ENCODE results near the gene TNFRSF9. TPM values are rescaled to one million over a fixed set of nuclear protein-coding genes. Genes with fewer than 3 reads are reported as not detected.

The TNFRSF9 gene
- total and polyA plus RNA-seq, 9 of the 15 experiments (the other 6 are each of a cell fraction or from before 2014, with no cell fraction given): 0.04 to 0.29 (median 0.08) TPM; not detected in 1

DNA sequence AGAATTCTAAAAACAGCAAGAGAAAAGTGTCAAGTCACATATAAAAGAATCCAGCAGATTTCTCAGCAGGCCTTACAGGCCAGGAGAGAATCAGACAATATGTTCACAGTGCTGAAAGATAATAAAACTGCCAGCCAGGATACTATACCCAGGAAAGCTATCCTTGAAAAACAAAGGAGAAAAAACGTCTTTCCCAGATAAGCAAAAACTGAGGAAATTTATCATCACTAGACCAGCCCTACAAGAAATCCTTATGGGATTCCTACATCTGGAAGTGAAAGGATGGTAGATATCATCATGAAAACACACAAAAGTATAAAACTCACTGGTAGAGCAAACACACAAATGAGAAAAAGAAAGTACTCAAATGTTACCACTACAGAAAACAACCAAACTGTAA lies 62.6 kb downstream of the TNFRSF9 start (continued):
- TF ChIP-seq AFF1 (IDR thresholded peaks at IDR 0.05; ENCODE audit: low read depth in 1 of 2, partially characterized antibody in 2 of 2): no peak

DNA sequence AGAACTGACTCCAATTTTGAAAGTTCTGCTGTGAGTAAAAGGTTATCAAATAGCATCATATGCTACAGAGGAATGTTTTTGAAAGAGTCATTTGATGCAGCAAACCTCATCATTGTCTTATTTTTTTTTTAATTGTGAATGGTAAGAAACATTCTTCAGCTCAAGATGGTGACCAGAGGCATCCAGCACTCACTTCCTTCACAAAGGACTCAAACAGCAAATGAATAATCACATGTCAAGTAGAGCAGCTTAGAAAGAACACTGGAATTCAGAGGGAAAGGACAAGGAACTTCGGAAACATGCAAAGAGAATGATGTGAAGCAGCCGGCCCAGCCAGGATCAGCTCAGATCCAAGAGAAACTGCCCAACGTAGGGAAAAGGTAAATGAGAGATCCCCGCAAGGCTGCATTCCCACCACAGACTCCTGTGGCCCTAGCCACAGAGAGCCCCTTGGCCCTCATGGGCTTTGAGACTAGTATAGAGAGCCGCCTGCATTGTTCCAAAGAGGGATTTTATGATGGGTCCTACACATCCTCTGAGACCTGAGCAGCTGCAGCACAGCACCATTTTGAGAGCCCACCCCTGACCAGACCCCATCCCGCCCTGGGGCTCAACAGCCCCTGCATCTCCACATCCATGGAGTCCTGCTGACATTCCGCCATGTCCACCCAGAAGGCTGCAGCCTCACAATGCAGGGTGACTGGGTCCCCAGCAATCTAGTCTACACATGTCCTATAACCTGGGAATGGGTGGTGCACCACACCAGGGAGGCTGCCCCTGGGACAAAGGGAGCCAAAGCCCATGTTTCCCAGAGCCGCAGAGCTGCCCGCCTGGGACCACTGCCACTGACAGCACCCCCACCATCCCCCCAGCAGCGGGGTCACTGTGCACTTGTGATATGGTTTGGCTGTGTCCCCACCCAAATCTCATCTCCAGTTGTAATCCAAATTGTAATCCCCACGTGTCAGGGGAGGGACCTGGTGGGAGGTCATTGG lies 66.5 kb downstream of the TNFRSF9 start:
- no TSS peak for BruUV-seq (replicated peaks)
- Histone ChIP-seq H3K9me3 (replicated peaks; ENCODE audit: control insufficient read depth, insufficient read depth, low read depth, low read length) (no peaks in the 10 kb centered on the region), H4K20me1 (replicated peaks; ENCODE audit: control insufficient read depth, insufficient read depth, low read length) (no peaks in the 10 kb centered on the region), H3K4me2 (ENCODE audit: insufficient read depth, low read length) (no peak overlapping the region), H3K36me3 (ENCODE audit: control insufficient read depth, insufficient read depth, low read length) (no peaks in the 10 kb centered on the region), H3K27ac (ENCODE audit: extremely low read depth, low read depth, low read length) (no peak overlapping the region), H3K4me1 (replicated peaks in 1 of 2; ENCODE audit: control insufficient read depth in 2 of 2, insufficient read depth in 2 of 2, low read length in 2 of 2) (no peaks in the 10 kb centered on the region), H3K9ac (ENCODE audit: insufficient read depth in 1 of 2, low read depth in 2 of 2, low read length in 2 of 2) (no peak overlapping the region), H3K27me3 (ENCODE audit: control insufficient read depth in 2 of 2, insufficient read depth in 2 of 2, low read length in 2 of 2) (peaks cover 19 to 36% of the 10 kb centered on the region in 2 experiments), H3K9me1 (ENCODE audit: control insufficient read depth, insufficient read depth, low read length) (no peaks in the 10 kb centered on the region), H2AFZ (ENCODE audit: low read depth, low read length) (no peak overlapping the region), H3K79me2 (ENCODE audit: control insufficient read depth, insufficient read depth, low read length) (no peaks in the 10 kb centered on the region), H3K4me3 (no peak overlapping the region)
- FAIRE-seq (no peak), DNase-seq (ENCODE audit: extremely low read depth in 1 of 4, low spot score in 3 of 4) (no peak), ATAC-seq (no peak; the same call in 2 of the 3 replicates)
- ChIA-PET CTCF (ENCODE audit: low intra/inter-chr PET ratio) (no interaction called here), POLR2A (no interaction called here)
- intact Hi-C loops (cut with micrococcal nuclease): no loop called here
- WGBS (ENCODE audit: insufficient coverage, low coverage, missing lambda C conversion rate): 8% methylated on average over 11 of the region's 11 CpGs
- in situ Hi-C loops (cut with MboI): no loop called here
- no peak for TF ChIP-seq U2AF1 (optimal IDR thresholded peaks at IDR 0.05; ENCODE audit: low read depth, low read length)
- no peak for TF ChIP-seq NCOA2 (IDR thresholded peaks at IDR 0.05; ENCODE audit: partially characterized antibody in 2 of 2)
- no peak for TF ChIP-seq SPI1 (IDR thresholded peaks at IDR 0.05; ENCODE audit: borderline replicate concordance, low read depth, low read length)
- no peak for TF ChIP-seq ZNF644 (tag; IDR thresholded peaks at IDR 0.05; ENCODE audit: low read depth)
- TF ChIP-seq SMAD3 (CRISPR knock-in tag; conservative IDR thresholded peaks at IDR 0.05): no peak
- no peak for TF ChIP-seq ZNF133 (CRISPR knock-in tag; IDR thresholded peaks at IDR 0.05)
- no peak for TF ChIP-seq AFF1 (IDR thresholded peaks at IDR 0.05; ENCODE audit: low read depth in 1 of 2, partially characterized antibody in 2 of 2)
- no peak for TF ChIP-seq NCOR1 (IDR thresholded peaks at IDR 0.05)
- no peak for TF ChIP-seq CBX5 (IDR thresholded peaks at IDR 0.05; ENCODE audit: borderline replicate concordance, low read depth)
- TF ChIP-seq RBM25 (IDR thresholded peaks at IDR 0.05; ENCODE audit: low read depth, low read length, severe bottlenecking): no peak

Data from K562 (cell line).